OCI-LY1 (cell line): Measurements from ENCODE around the gene RAB3GAP2.

Source experiments
- EZH2 ChIP-seq: fragments of 200-600 bp; sonication (generic), shearing (Covaris generic); IDR thresholded peaks from 2 replicates; pipeline ENCODE4 v1.8.0; 2017; ENCODE audit warnings: borderline replicate concordance, mixed run types, mild to moderate bottlenecking, antibody characterized with exemption, low read length, moderate library complexity, mixed read lengths
- TF ChIP-seq, protein P1 (sequence below): fragments of 200-600 bp; sonication (generic), shearing (Covaris generic); IDR thresholded peaks from 2 replicates; pipeline ENCODE4 v1.5.1; 2017; ENCODE audit warnings: mild to moderate bottlenecking, antibody characterized with exemption, low read length, moderate library complexity, mixed read lengths

DNA sequence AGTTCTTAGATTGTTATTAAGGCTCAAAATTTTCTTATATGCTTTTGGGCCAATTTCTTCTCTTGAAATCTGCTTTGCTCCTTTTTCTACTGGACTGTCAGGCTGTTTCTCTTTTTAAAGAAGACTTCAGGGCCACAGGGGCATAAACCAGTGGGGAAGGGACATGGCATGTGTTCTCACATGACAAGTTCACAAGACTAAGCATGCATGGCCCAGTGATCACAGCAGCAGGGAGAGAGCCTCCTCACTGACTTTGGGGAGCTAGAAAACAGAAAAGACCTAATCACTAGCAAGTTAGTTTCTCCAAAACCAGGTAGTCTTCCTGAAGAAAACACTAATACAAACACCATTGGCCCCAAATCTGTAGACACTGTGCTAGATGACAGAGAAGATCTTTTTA is 64.8 kb downstream of the RAB3GAP2 start:
- TF ChIP-seq, protein P1, sequence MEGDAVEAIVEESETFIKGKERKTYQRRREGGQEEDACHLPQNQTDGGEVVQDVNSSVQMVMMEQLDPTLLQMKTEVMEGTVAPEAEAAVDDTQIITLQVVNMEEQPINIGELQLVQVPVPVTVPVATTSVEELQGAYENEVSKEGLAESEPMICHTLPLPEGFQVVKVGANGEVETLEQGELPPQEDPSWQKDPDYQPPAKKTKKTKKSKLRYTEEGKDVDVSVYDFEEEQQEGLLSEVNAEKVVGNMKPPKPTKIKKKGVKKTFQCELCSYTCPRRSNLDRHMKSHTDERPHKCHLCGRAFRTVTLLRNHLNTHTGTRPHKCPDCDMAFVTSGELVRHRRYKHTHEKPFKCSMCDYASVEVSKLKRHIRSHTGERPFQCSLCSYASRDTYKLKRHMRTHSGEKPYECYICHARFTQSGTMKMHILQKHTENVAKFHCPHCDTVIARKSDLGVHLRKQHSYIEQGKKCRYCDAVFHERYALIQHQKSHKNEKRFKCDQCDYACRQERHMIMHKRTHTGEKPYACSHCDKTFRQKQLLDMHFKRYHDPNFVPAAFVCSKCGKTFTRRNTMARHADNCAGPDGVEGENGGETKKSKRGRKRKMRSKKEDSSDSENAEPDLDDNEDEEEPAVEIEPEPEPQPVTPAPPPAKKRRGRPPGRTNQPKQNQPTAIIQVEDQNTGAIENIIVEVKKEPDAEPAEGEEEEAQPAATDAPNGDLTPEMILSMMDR: no peak
- TF ChIP-seq EZH2: no peak
